ENCODE data around the gene GCM1. TPM values are rescaled to one million over a fixed set of nuclear protein-coding genes. Genes with fewer than 3 reads are reported as not detected.

GCM1 gene
- total RNA-seq, 1 experiment from 2014 or later: not detected

GRCh38 chr6:53119772-53120409, 28.8 kb downstream of the GCM1 start:
- no peak for DNase-seq (ENCODE audit: low read depth, low spot score)
- in situ Hi-C loops (cut with HindIII; ENCODE audit: low pct_unique_long_range_greater_than_20kb, low sequenced_read_pairs): no loop called here

- DNase-seq (ENCODE audit: low read depth, low spot score): no peak
- in situ Hi-C loops (cut with HindIII; ENCODE audit: low pct_unique_long_range_greater_than_20kb, low sequenced_read_pairs): no loop called here
Observed at GRCh38 chr6:53119349-53119748, 29.3 kb downstream of the GCM1 start.

GRCh38 chr6:53115741-53116140, 32.9 kb downstream of the GCM1 start:
- DNase-seq (ENCODE audit: low read depth, low spot score): no peak
- in situ Hi-C loops (cut with HindIII; ENCODE audit: low pct_unique_long_range_greater_than_20kb, low sequenced_read_pairs): no loop called here

- in situ Hi-C loops (cut with HindIII; ENCODE audit: low pct_unique_long_range_greater_than_20kb, low sequenced_read_pairs): no loop called here
- no peak for DNase-seq (ENCODE audit: low read depth, low spot score)
Observed at GRCh38 chr6:53115113-53115512, 33.5 kb downstream of the GCM1 start.

GRCh38 chr6:53113742-53114141, 34.9 kb downstream of the GCM1 start:
- no peak for DNase-seq (ENCODE audit: low read depth, low spot score)
- in situ Hi-C loops (cut with HindIII; ENCODE audit: low pct_unique_long_range_greater_than_20kb, low sequenced_read_pairs): no loop called here

GRCh38 chr6:53112871-53113270, 35.8 kb downstream of the GCM1 start:
- in situ Hi-C loops (cut with HindIII; ENCODE audit: low pct_unique_long_range_greater_than_20kb, low sequenced_read_pairs): no loop called here
- no peak for DNase-seq (ENCODE audit: low read depth, low spot score)

GRCh38 chr6:53112404-53112803, 36.2 kb downstream of the GCM1 start:
- in situ Hi-C loops (cut with HindIII; ENCODE audit: low pct_unique_long_range_greater_than_20kb, low sequenced_read_pairs): no loop called here
- no peak for DNase-seq (ENCODE audit: low read depth, low spot score)

- no peak for DNase-seq (ENCODE audit: low read depth, low spot score)
- in situ Hi-C loops (cut with HindIII; ENCODE audit: low pct_unique_long_range_greater_than_20kb, low sequenced_read_pairs): no loop called here
Observed at GRCh38 chr6:53111865-53112264, 36.8 kb downstream of the GCM1 start.

GRCh38 chr6:53109612-53110011, 39.0 kb downstream of the GCM1 start:
- DNase-seq (ENCODE audit: low read depth, low spot score): no peak
- in situ Hi-C loops (cut with HindIII; ENCODE audit: low pct_unique_long_range_greater_than_20kb, low sequenced_read_pairs): no loop called here

- in situ Hi-C loops (cut with HindIII; ENCODE audit: low pct_unique_long_range_greater_than_20kb, low sequenced_read_pairs): no loop called here
- no peak for DNase-seq (ENCODE audit: low read depth, low spot score)
Observed at GRCh38 chr6:53107091-53107490, 41.5 kb downstream of the GCM1 start.

GRCh38 chr6:53104916-53105315, 43.7 kb downstream of the GCM1 start:
- DNase-seq (ENCODE audit: low read depth, low spot score): no peak
- in situ Hi-C loops (cut with HindIII; ENCODE audit: low pct_unique_long_range_greater_than_20kb, low sequenced_read_pairs): no loop called here

GRCh38 chr6:53103993-53104675, 44.5 kb downstream of the GCM1 start:
- peak; percentile 34 for DNase-seq (ENCODE audit: low read depth, low spot score)

GRCh38 chr6:53101006-53101405, 47.6 kb downstream of the GCM1 start:
- DNase-seq (ENCODE audit: low read depth, low spot score): no peak
- in situ Hi-C loops (cut with HindIII; ENCODE audit: low pct_unique_long_range_greater_than_20kb, low sequenced_read_pairs): no loop called here

More at GRCh38 chr6:53103993-53104675, 44.5 kb downstream of the GCM1 start:
- in situ Hi-C loops (cut with HindIII; ENCODE audit: low pct_unique_long_range_greater_than_20kb, low sequenced_read_pairs): no loop called here

GRCh38 chr6:53100561-53100960, 48.1 kb downstream of the GCM1 start:
- DNase-seq (ENCODE audit: low read depth, low spot score): no peak
- in situ Hi-C loops (cut with HindIII; ENCODE audit: low pct_unique_long_range_greater_than_20kb, low sequenced_read_pairs): no loop called here

GRCh38 chr6:53095716-53096115, 52.9 kb downstream of the GCM1 start:
- DNase-seq (ENCODE audit: low read depth, low spot score): no peak
- in situ Hi-C loops (cut with HindIII; ENCODE audit: low pct_unique_long_range_greater_than_20kb, low sequenced_read_pairs): no loop called here

GRCh38 chr6:53095270-53095669, 53.4 kb downstream of the GCM1 start:
- in situ Hi-C loops (cut with HindIII; ENCODE audit: low pct_unique_long_range_greater_than_20kb, low sequenced_read_pairs): no loop called here
- no peak for DNase-seq (ENCODE audit: low read depth, low spot score)

- in situ Hi-C loops (cut with HindIII; ENCODE audit: low pct_unique_long_range_greater_than_20kb, low sequenced_read_pairs): no loop called here
- DNase-seq (ENCODE audit: low read depth, low spot score): no peak
Observed at GRCh38 chr6:53090576-53090975, 58.1 kb downstream of the GCM1 start.

GRCh38 chr6:53089948-53090347, 58.7 kb downstream of the GCM1 start:
- DNase-seq (ENCODE audit: low read depth, low spot score): no peak
- in situ Hi-C loops (cut with HindIII; ENCODE audit: low pct_unique_long_range_greater_than_20kb, low sequenced_read_pairs): no loop called here

- in situ Hi-C loops (cut with HindIII; ENCODE audit: low pct_unique_long_range_greater_than_20kb, low sequenced_read_pairs): no loop called here
- DNase-seq (ENCODE audit: low read depth, low spot score): no peak
Observed at GRCh38 chr6:53086302-53086701, 62.3 kb downstream of the GCM1 start.
